ENCODE measurements around the gene CDC34. TPM values are rescaled to one million over a fixed set of nuclear protein-coding genes. Genes with fewer than 3 reads are reported as not detected.

The CDC34 gene
- total RNA-seq, 1 experiment from 2014 or later, result 129 TPM

DNA sequence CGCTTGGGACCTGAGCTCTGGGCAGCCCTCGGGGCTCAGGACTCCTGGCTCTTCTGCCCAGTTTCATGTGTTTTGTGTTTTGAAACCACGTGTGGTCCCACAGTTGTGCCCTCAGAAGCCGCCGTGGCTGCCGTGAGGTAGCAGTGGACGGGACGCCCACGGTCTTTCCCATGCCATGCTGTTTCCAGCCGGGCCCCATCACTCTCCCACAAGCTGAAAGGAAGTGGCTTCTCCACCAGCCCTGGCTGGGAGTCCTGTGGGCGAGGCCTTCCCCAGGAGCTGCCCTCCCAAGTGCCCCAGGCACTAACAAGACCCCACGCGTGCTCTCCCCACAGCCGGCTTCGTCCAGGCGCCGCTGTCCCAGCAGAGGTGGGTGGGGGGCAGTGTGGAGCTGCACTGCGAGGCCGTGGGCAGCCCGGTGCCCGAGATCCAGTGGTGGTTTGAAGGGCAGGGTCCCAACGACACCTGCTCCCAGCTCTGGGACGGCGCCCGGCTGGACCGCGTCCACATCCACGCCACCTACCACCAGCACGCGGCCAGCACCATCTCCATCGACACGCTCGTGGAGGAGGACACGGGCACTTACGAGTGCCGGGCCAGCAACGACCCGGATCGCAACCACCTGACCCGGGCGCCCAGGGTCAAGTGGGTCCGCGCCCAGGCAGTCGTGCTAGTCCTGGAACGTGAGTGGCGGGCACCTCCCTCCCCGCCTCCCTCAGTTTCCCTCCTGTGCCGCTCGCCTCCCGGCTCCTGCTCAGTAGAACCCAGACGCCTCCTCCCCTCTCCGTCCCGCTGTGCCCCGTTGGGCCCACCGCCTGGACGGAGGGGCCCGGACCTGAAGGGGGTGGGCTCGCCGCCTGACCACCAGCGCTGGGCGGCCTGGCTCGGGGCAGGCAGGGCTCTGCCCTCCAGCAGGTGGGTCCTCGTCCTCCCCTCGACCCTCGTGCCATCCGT, 46.2 kb downstream of the CDC34 start:
- POLR2A ChIA-PET, result no interaction called here

More for the DNA sequence above, 46.2 kb downstream of the CDC34 start:
- peaks cover 19% of the 10 kb centered on the region for H3K4me1 Mint-ChIP-seq
- H3K27me3 Mint-ChIP-seq (ENCODE audit: low read depth), result no peaks in the 10 kb centered on the region
- H3K27ac Mint-ChIP-seq, result no peak overlapping the region
- no peak overlapping the region for H3K4me3 Mint-ChIP-seq
- ATAC-seq (no peak; the same call in 1 of the 2 replicates), DNase-seq (ENCODE audit: low spot score) (no peak)
- H3K9me3 Mint-ChIP-seq, result no peaks in the 10 kb centered on the region
- H3K36me3 Mint-ChIP-seq, result no peaks in the 10 kb centered on the region
- no peak for TF ChIP-seq ZNF138 (CRISPR knock-in tag; conservative IDR thresholded peaks at IDR 0.05)
- TF ChIP-seq, protein P1, sequence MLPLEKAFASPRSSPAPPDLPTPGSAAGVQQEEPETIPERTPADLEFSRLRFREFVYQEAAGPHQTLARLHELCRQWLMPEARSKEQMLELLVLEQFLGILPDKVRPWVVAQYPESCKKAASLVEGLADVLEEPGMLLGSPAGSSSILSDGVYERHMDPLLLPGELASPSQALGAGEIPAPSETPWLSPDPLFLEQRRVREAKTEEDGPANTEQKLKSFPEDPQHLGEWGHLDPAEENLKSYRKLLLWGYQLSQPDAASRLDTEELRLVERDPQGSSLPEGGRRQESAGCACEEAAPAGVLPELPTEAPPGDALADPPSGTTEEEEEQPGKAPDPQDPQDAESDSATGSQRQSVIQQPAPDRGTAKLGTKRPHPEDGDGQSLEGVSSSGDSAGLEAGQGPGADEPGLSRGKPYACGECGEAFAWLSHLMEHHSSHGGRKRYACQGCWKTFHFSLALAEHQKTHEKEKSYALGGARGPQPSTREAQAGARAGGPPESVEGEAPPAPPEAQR (CRISPR knock-in tag; IDR thresholded peaks at IDR 0.05), result no peak
- TF ChIP-seq, protein P2, sequence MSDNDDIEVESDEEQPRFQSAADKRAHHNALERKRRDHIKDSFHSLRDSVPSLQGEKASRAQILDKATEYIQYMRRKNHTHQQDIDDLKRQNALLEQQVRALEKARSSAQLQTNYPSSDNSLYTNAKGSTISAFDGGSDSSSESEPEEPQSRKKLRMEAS (CRISPR knock-in tag; IDR thresholded peaks at IDR 0.05), result no peak
- TF ChIP-seq SOX15 (CRISPR knock-in tag; IDR thresholded peaks at IDR 0.05), result no peak
- TF ChIP-seq CBFB (CRISPR knock-in tag; IDR thresholded peaks at IDR 0.05; ENCODE audit: low read depth), result no peak
- no peak for TF ChIP-seq ZNF512 (CRISPR knock-in tag; IDR thresholded peaks at IDR 0.05; ENCODE audit: borderline replicate concordance)
- no peak for TF ChIP-seq FOXP1 (CRISPR knock-in tag; IDR thresholded peaks at IDR 0.05; ENCODE audit: borderline replicate concordance)
- no peak for TF ChIP-seq ZNF532 (CRISPR knock-in tag; IDR thresholded peaks at IDR 0.05; ENCODE audit: borderline replicate concordance)
- TF ChIP-seq ATF1 (CRISPR knock-in tag; IDR thresholded peaks at IDR 0.05), result no peak
- TF ChIP-seq ETV6 (CRISPR knock-in tag; IDR thresholded peaks at IDR 0.05), result no peak
- TF ChIP-seq, protein P3, sequence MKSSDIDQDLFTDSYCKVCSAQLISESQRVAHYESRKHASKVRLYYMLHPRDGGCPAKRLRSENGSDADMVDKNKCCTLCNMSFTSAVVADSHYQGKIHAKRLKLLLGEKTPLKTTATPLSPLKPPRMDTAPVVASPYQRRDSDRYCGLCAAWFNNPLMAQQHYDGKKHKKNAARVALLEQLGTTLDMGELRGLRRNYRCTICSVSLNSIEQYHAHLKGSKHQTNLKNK (CRISPR knock-in tag; IDR thresholded peaks at IDR 0.05), result no peak
- TF ChIP-seq ATF6 (CRISPR knock-in tag; IDR thresholded peaks at IDR 0.05), result no peak
- TF ChIP-seq JAZF1 (CRISPR knock-in tag; IDR thresholded peaks at IDR 0.05), result no peak
- no peak for TF ChIP-seq FOXK1 (CRISPR knock-in tag; IDR thresholded peaks at IDR 0.05)
- TF ChIP-seq TEAD4 (CRISPR knock-in tag; IDR thresholded peaks at IDR 0.05), result no peak
- TF ChIP-seq, protein P4, sequence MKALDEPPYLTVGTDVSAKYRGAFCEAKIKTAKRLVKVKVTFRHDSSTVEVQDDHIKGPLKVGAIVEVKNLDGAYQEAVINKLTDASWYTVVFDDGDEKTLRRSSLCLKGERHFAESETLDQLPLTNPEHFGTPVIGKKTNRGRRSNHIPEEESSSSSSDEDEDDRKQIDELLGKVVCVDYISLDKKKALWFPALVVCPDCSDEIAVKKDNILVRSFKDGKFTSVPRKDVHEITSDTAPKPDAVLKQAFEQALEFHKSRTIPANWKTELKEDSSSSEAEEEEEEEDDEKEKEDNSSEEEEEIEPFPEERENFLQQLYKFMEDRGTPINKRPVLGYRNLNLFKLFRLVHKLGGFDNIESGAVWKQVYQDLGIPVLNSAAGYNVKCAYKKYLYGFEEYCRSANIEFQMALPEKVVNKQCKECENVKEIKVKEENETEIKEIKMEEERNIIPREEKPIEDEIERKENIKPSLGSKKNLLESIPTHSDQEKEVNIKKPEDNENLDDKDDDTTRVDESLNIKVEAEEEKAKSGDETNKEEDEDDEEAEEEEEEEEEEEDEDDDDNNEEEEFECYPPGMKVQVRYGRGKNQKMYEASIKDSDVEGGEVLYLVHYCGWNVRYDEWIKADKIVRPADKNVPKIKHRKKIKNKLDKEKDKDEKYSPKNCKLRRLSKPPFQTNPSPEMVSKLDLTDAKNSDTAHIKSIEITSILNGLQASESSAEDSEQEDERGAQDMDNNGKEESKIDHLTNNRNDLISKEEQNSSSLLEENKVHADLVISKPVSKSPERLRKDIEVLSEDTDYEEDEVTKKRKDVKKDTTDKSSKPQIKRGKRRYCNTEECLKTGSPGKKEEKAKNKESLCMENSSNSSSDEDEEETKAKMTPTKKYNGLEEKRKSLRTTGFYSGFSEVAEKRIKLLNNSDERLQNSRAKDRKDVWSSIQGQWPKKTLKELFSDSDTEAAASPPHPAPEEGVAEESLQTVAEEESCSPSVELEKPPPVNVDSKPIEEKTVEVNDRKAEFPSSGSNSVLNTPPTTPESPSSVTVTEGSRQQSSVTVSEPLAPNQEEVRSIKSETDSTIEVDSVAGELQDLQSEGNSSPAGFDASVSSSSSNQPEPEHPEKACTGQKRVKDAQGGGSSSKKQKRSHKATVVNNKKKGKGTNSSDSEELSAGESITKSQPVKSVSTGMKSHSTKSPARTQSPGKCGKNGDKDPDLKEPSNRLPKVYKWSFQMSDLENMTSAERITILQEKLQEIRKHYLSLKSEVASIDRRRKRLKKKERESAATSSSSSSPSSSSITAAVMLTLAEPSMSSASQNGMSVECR (CRISPR knock-in tag; IDR thresholded peaks at IDR 0.05; ENCODE audit: borderline replicate concordance), result no peak
- CTCF ChIA-PET, result interaction anchor here (0.6 to 1.4 kb wide), 5 partner anchors 22 to 689 kb away, joined by 3 read pairs; no protein-coding TSS in a partner anchor
